ENCODE data around the gene IFI35.

The IFI35 gene

GRCh38 chr17:43056051-43056450 lies 49.5 kb downstream of the IFI35 start:
- DNase-seq (ENCODE audit: low read depth in 2 of 2, low spot score in 1 of 2), result no peak

DNA sequence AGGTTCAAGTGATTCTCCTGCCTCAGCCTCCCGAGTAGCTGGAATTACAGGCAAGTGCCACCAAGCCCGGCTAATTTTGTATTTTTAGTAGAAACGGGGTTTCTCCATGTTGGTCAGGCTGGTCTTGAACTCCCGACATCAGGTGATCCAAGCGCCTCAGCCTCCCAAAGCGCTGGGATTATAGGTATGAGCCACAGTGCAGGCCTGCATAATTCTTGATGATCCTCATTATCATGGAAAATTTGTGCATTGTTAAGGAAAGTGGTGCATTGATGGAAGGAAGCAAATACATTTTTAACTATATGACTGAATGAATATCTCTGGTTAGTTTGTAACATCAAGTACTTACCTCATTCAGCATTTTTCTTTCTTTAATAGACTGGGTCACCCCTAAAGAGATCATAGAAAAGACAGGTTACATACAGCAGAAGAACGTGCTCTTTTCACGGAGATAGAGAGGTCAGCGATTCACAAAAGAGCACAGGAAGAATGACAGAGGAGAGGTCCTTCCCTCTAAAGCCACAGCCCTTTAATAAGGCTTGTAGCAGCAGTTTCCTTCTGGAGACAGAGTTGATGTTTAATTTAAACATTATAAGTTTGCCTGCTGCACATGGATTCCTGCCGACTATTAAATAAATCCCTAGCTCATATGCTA lies 56.5 kb downstream of the IFI35 start:
- DNase-seq (ENCODE audit: low read depth in 2 of 2, low spot score in 1 of 2), result no peak

Data from stimulated activated CD8-positive, alpha-beta memory T cell treated with anti-CD3 and anti-CD28 coated beads, Interleukin-4, amount 100 ng/mL, for 4 hours (primary cell).